ENCODE results near the gene PTPRM.

PTPRM gene

GRCh38 chr18:7750095-7750663 lies 183.1 kb downstream of the PTPRM start:
- Histone ChIP-seq H3K27ac (ENCODE audit: extremely low read depth, low read depth, low read length) (peak overlapping the region; percentile 55; the same call in 1 of the 2 replicates), H3K9me3 (ENCODE audit: control insufficient read depth, insufficient read depth, low read depth, low read length) (no peaks in the 10 kb centered on the region), H3K36me3 (ENCODE audit: control insufficient read depth in 2 of 2, insufficient read depth in 1 of 2, low read length in 2 of 2) (no peaks in the 10 kb centered on the region; a peak in 1 of 3 replicates), H3K4me1 (ENCODE audit: control insufficient read depth, insufficient read depth, low read length) (peaks cover 26% of the 10 kb centered on the region), H3K4me3 (ENCODE audit: low read depth, low read length) (no peak overlapping the region)
- TF ChIP-seq FEZF1 (tag by site-specific recombination; IDR thresholded peaks at IDR 0.05) (peak; percentile 72), WT1 (tag by site-specific recombination; IDR thresholded peaks at IDR 0.05) (no peak), KLF9 (tag by site-specific recombination; IDR thresholded peaks at IDR 0.05; ENCODE audit: low read depth) (no peak), PRDM6 (tag by site-specific recombination; IDR thresholded peaks at IDR 0.05) (peak; percentile 62), SCRT2 (tag by site-specific recombination; IDR thresholded peaks at IDR 0.05) (peak; percentile 83), SCRT1 (tag by site-specific recombination; IDR thresholded peaks at IDR 0.05; ENCODE audit: borderline replicate concordance) (peak; percentile 73; the same call in 1 of the 2 replicates)
- ChIA-PET POLR2A (no interaction called here), CTCF (interaction anchor here (0.7 to 1.1 kb wide), 2 partner anchors 38 to 183 kb away, joined by 3 read pairs; partner anchors contain the start of gene PTPRM)

- peaks cover 28% of the 10 kb centered on the region for H3K4me1 ChIP-seq (ENCODE audit: control insufficient read depth, insufficient read depth, low read length)
- no peaks in the 10 kb centered on the region; a peak in 1 of 3 replicates for H3K36me3 ChIP-seq (ENCODE audit: control insufficient read depth in 2 of 2, insufficient read depth in 1 of 2, low read length in 2 of 2)
- H3K4me3 ChIP-seq (ENCODE audit: low read depth, low read length), result no peak overlapping the region
- POLR2A ChIA-PET, result no interaction called here
- TF ChIP-seq OSR2 (tag by site-specific recombination; IDR thresholded peaks at IDR 0.05), result no peak
- TF ChIP-seq ZNF837 (tag by site-specific recombination; IDR thresholded peaks at IDR 0.05), result no peak
- TF ChIP-seq, protein P1, sequence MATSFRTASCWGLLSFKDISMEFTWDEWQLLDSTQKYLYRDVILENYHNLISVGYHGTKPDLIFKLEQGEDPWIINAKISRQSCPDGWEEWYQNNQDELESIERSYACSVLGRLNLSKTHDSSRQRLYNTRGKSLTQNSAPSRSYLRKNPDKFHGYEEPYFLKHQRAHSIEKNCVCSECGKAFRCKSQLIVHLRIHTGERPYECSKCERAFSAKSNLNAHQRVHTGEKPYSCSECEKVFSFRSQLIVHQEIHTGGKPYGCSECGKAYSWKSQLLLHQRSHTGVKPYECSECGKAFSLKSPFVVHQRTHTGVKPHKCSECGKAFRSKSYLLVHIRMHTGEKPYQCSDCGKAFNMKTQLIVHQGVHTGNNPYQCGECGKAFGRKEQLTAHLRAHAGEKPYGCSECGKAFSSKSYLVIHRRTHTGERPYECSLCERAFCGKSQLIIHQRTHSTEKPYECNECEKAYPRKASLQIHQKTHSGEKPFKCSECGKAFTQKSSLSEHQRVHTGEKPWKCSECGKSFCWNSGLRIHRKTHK (tag by site-specific recombination; IDR thresholded peaks at IDR 0.05), result no peak
- no peak for TF ChIP-seq ZBTB21 (tag by site-specific recombination; IDR thresholded peaks at IDR 0.05)
- TF ChIP-seq ZNF548 (tag by site-specific recombination; IDR thresholded peaks at IDR 0.05), result no peak
- TF ChIP-seq ZNF585B (tag by site-specific recombination; IDR thresholded peaks at IDR 0.05), result no peak
- no peak for TF ChIP-seq ZNF416 (tag by site-specific recombination; IDR thresholded peaks at IDR 0.05)
- no peak for TF ChIP-seq ZNF114 (tag by site-specific recombination; IDR thresholded peaks at IDR 0.05)
- TF ChIP-seq ZNF660 (tag by site-specific recombination; IDR thresholded peaks at IDR 0.05), result no peak
- TF ChIP-seq AEBP2 (tag by site-specific recombination; IDR thresholded peaks at IDR 0.05; ENCODE audit: borderline replicate concordance), result no peak
- no peak for TF ChIP-seq ZNF16 (tag by site-specific recombination; IDR thresholded peaks at IDR 0.05; ENCODE audit: low read depth)
- TF ChIP-seq HOXD13 (CRISPR knock-in tag; IDR thresholded peaks at IDR 0.05; ENCODE audit: borderline replicate concordance), result no peak
- no peak for TF ChIP-seq ZNF513 (tag by site-specific recombination; IDR thresholded peaks at IDR 0.05)
- TF ChIP-seq ZNF404 (tag by site-specific recombination; IDR thresholded peaks at IDR 0.05), result no peak
- no peak for TF ChIP-seq ZNF138 (tag by site-specific recombination; IDR thresholded peaks at IDR 0.05; ENCODE audit: borderline replicate concordance)
- no peak for TF ChIP-seq ZNF335 (tag by site-specific recombination; conservative IDR thresholded peaks at IDR 0.05)
- CTCF ChIA-PET, result no interaction called here
- no peaks in the 10 kb centered on the region for H3K9me3 ChIP-seq (ENCODE audit: control insufficient read depth, insufficient read depth, low read depth, low read length)
- no peak overlapping the region for H3K27ac ChIP-seq (ENCODE audit: extremely low read depth, low read depth, low read length)
Measured at GRCh38 chr18:7750966-7751365, 183.8 kb downstream of the PTPRM start.

Measured in HEK293 (cell line).